Suprapubic skin (tissue), 4 donors: ENCODE data around the gene KIRREL3. TPM values are rescaled to one million over a fixed set of nuclear protein-coding genes. Genes with fewer than 3 reads are reported as not detected.

Experiments used
- DNase-seq, 2 donors: peaks; one replicate each; pipeline ENCODE4 v3.0.0-alpha.2; 2019; ENCODE audit warnings: low spot score in 2 of 2
- H3K27ac ChIP-seq: fragments of 200-600 bp; sonication (generic); one replicate; pipeline ENCODE4 v1.5.1; 2019
- H3K27me3 ChIP-seq: fragments of 200-600 bp; sonication (generic); one replicate; pipeline ENCODE4 v1.5.1; 2019
- H3K36me3 ChIP-seq: fragments of 200-600 bp; sonication (generic); one replicate; pipeline ENCODE4 v1.5.1; 2019
- H3K4me1 ChIP-seq: fragments of 200-600 bp; sonication (generic); one replicate; pipeline ENCODE4 v1.5.1; 2019
- H3K4me3 ChIP-seq: fragments of 200-600 bp; sonication (generic); one replicate; pipeline ENCODE4 v1.5.1; 2019; ENCODE audit warnings: mild to moderate bottlenecking
- H3K9me3 ChIP-seq: fragments of 200-600 bp; sonication (generic); one replicate; pipeline ENCODE4 v1.5.1; 2019
- EP300 ChIP-seq: sonication (generic); formaldehyde crosslinking; IDR thresholded peaks from one replicate; pipeline ENCODE4 v1.6.1; 2017; ENCODE audit warnings: antibody characterized with exemption
- POLR2A ChIP-seq, 2 donors: fragments of 450-650 bp; IDR thresholded peaks; one replicate each; pipeline ENCODE4 v1.6.1; 2017; ENCODE audit warnings: antibody characterized with exemption in 2 of 2, mild to moderate bottlenecking in 2 of 2, moderate library complexity in 2 of 2
- POLR2AphosphoS5 ChIP-seq, 3 donors: sonication (generic); formaldehyde crosslinking; IDR thresholded peaks; one replicate each; pipeline ENCODE4 v1.6.1; 2017; ENCODE audit warnings: antibody characterized with exemption in 3 of 3
- WGBS: methylation state at CpG from one replicate; pipeline ENCODE4 v1.1.5; 2018; 5-methylcytosine and 5-hydroxymethylcytosine counted together
- total RNA-seq, 4 donors: library from RNA; depleted of rRNA; stranded (reverse); fragments of >200 nt; gene quantifications; one replicate each; pipeline ENCODE4 v1.1.0, GENCODE V29; 2016
- TF ChIP-seq, protein P1 (sequence below), 2 donors: fragments of 200-600 bp in 1 of 2; fragments of 450-650 bp in 1 of 2; sonication (generic) in 1 of 2; IDR thresholded peaks; one replicate each; pipeline ENCODE4 v1.5.1; 2016 to 2019; ENCODE audit warnings: antibody characterized with exemption in 2 of 2, mild to moderate bottlenecking in 1 of 2, moderate library complexity in 1 of 2

Gene KIRREL3
- total RNA-seq, 4 donors from 2014 or later, result 0.17 TPM; not detected in 3

DNA sequence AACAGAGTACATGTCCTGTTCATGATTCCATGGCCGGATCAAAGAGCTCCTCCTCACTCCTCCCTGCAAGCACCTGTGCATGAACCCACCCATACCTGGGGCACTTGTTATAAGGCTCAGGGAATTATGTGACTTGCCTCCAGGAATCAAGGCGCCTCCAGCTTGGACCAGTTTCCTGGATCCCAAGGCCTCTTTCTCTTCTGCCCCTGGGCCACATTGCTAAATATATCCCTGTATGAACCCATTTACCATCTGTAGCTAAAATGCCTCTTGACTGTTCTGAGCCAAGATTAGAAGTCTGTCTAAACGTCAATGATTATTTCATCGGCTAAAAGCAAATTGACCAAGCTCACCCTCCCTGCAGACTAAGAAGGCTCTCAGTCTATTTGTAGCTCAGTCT, 135.6 kb downstream of the KIRREL3 start:
- no peaks in the 10 kb centered on the region for H3K9me3 ChIP-seq
- 48% methylated on average over 4 of the region's 4 CpGs for WGBS
- no peaks in the 10 kb centered on the region for H3K4me1 ChIP-seq
- H3K36me3 ChIP-seq, result no peaks in the 10 kb centered on the region
- H3K27ac ChIP-seq, result no peak overlapping the region
- peaks cover 4% of the 10 kb centered on the region for H3K27me3 ChIP-seq
- H3K4me3 ChIP-seq, result no peak overlapping the region
- no peak for TF ChIP-seq EP300
- no peak for TF ChIP-seq POLR2AphosphoS5 (IDR thresholded peaks at IDR 0.05)
- TF ChIP-seq POLR2A (IDR thresholded peaks at IDR 0.05), result no peak
- TF ChIP-seq, protein P1, sequence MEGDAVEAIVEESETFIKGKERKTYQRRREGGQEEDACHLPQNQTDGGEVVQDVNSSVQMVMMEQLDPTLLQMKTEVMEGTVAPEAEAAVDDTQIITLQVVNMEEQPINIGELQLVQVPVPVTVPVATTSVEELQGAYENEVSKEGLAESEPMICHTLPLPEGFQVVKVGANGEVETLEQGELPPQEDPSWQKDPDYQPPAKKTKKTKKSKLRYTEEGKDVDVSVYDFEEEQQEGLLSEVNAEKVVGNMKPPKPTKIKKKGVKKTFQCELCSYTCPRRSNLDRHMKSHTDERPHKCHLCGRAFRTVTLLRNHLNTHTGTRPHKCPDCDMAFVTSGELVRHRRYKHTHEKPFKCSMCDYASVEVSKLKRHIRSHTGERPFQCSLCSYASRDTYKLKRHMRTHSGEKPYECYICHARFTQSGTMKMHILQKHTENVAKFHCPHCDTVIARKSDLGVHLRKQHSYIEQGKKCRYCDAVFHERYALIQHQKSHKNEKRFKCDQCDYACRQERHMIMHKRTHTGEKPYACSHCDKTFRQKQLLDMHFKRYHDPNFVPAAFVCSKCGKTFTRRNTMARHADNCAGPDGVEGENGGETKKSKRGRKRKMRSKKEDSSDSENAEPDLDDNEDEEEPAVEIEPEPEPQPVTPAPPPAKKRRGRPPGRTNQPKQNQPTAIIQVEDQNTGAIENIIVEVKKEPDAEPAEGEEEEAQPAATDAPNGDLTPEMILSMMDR (IDR thresholded peaks at IDR 0.05), result no peak
- DNase-seq, result no peak

DNA sequence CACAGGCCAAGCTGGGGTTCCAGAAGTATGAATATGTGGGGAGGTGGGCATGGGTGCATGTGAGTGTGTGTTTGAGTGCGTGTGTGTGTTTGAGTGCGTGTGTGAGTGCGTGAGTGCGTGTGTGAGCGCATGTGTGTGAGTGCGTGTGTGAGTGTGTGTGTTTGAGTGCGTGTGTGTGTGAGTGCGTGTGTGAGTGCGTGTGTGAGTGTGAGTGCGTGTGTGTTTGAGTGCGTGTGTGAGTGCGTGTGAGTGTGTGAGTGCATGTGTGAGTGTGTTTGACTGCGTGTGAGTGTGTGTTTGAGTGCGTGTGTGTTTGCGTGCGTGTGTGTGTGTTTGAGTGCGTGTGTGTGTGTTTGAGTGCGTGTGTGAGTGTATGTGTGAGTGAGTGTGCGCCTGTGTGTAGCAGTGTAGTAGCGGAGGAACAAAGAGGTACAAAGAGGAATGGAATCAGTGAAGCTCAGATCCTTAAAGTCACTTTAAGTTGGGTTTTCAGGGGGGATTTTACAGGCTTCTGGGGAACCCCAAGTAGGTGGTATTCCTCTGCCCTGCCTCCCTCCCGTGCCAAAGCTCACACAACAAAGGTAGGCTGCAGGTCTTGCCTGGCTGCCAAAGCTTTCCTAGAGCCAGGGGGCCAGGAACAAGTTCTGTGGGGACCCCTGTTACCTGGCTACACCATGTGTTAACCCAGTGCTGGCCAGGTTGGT, 137.1 kb downstream of the KIRREL3 start:
- no peak overlapping the region for H3K4me3 ChIP-seq
- DNase-seq, result no peak
- peaks cover 3% of the 10 kb centered on the region for H3K27me3 ChIP-seq
- WGBS, result 69% methylated on average over 21 of the region's 21 CpGs
- H3K9me3 ChIP-seq, result no peaks in the 10 kb centered on the region
- no peaks in the 10 kb centered on the region for H3K4me1 ChIP-seq
- H3K36me3 ChIP-seq, result no peaks in the 10 kb centered on the region
- H3K27ac ChIP-seq, result no peak overlapping the region
- TF ChIP-seq EP300 (no peak), POLR2AphosphoS5 (IDR thresholded peaks at IDR 0.05) (no peak), POLR2A (IDR thresholded peaks at IDR 0.05) (no peak)
- TF ChIP-seq, protein P1 (IDR thresholded peaks at IDR 0.05), result no peak

DNA sequence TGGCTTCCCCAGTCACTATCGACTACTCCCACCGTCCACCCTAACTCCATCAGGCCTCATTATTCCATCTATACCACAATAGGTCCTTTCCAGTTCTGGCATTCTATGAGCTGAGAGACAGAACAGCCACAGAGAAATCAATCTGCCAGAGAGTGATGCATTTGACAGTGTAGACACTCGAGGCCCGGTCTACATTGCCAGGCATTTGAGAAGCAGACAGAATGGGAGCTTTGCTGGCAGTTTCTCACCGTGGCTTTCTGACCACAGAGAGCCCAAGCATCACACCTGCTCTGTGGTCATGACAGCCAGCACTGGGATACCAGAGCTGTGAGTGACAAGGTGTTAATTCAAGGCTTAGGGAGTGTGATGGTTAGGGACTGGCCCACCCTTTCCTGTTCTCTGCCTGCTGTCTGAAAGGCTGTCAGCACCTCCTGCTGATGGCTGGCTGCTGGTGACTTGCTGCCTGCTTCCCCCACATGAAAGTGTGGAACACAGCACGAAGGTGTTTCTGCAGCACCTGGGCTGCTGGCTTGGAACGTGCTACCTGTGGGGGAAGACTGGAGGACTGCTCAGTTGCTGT, 137.8 kb downstream of the KIRREL3 start:
- Histone ChIP-seq H3K4me3 (no peak overlapping the region), H3K27ac (no peak overlapping the region), H3K9me3 (no peaks in the 10 kb centered on the region), H3K27me3 (peaks cover 3% of the 10 kb centered on the region), H3K36me3 (no peaks in the 10 kb centered on the region), H3K4me1 (no peaks in the 10 kb centered on the region)
- no peak for DNase-seq
- TF ChIP-seq POLR2A (IDR thresholded peaks at IDR 0.05) (no peak), EP300 (no peak), POLR2AphosphoS5 (IDR thresholded peaks at IDR 0.05) (no peak)
- TF ChIP-seq, protein P1 (IDR thresholded peaks at IDR 0.05), result no peak
- 61% methylated on average over 7 of the region's 7 CpGs for WGBS

DNA sequence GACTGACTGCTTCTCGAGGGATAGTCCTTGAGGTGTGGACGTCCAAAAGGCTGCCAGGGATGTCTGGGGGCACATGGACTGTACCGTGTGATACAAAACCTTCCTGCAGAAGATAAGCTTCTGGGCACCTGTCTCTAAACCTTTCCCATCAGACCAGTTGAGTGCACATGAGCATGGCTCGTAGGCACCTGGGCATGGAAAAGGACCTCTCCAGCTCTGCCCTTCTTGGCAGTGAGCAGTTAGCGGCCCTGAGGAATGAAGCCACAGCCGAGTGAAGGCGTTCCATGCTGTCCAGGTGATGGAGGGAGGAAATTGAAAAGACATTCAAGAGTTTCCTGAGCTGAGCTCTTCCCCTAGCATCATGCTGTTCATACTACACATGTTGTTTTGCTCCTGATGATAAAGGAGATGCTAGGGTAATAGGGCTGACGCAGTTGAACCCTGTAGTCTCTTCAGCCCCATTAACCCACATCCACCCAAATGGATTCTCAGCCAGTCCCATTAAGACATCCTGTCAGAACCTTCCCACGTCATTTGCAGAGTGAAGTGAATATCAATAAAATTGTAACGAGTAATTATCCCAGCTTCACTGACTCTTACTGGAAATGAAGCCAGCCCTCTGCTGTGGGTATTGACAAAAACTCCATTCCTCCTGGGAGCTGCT, 138.6 kb downstream of the KIRREL3 start:
- H3K9me3 ChIP-seq, result no peaks in the 10 kb centered on the region
- WGBS, result 84% methylated on average over 10 of the region's 10 CpGs
- peaks cover 3% of the 10 kb centered on the region for H3K27me3 ChIP-seq
- no peak overlapping the region for H3K27ac ChIP-seq
- no peak for DNase-seq
- no peaks in the 10 kb centered on the region for H3K36me3 ChIP-seq
- H3K4me1 ChIP-seq, result no peaks in the 10 kb centered on the region
- H3K4me3 ChIP-seq, result no peak overlapping the region
- TF ChIP-seq, protein P1 (IDR thresholded peaks at IDR 0.05), result no peak
- TF ChIP-seq POLR2A (IDR thresholded peaks at IDR 0.05), result no peak
- no peak for TF ChIP-seq EP300
- TF ChIP-seq POLR2AphosphoS5 (IDR thresholded peaks at IDR 0.05), result no peak
